Muscle layer of duodenum (tissue), 2 donors: ENCODE measurements around the gene RRP15.

Source experiments
- H3K27ac ChIP-seq: one replicate; pipeline ENCODE4 v1.7.0; 2013; ENCODE audit warnings: mild to moderate bottlenecking, low read length
- H3K27me3 ChIP-seq: one replicate; pipeline ENCODE4 v1.7.0; 2013; ENCODE audit warnings: low read depth, mild to moderate bottlenecking, control low read depth, low read length
- H3K36me3 ChIP-seq, 2 donors: one replicate each; pipeline ENCODE4 v1.7.0; 2013; ENCODE audit warnings: low read length in 2 of 2, control low read depth in 1 of 2, mild to moderate bottlenecking in 1 of 2; ENCODE audit not compliant: insufficient read depth in 2 of 2, control insufficient read depth in 1 of 2
- H3K4me1 ChIP-seq, 2 donors: one replicate each; pipeline ENCODE4 v1.7.0; 2013; ENCODE audit warnings: low read length in 2 of 2, mild to moderate bottlenecking in 2 of 2, control low read depth in 1 of 2, moderate library complexity in 1 of 2; ENCODE audit not compliant: insufficient read depth in 2 of 2, control insufficient read depth in 1 of 2
- H3K4me3 ChIP-seq, 2 donors: one replicate each; pipeline ENCODE4 v1.7.0; 2013; ENCODE audit warnings: low read length in 2 of 2, low read depth in 1 of 2, mild to moderate bottlenecking in 1 of 2
- H3K9me3 ChIP-seq, 2 donors: one replicate each; pipeline ENCODE4 v1.7.0; 2013; ENCODE audit warnings: low read length in 2 of 2, control low read depth in 1 of 2, mild to moderate bottlenecking in 1 of 2; ENCODE audit not compliant: control insufficient read depth in 1 of 2
- donor health status: healthy.

Gene RRP15

GRCh38 chr1:218262259-218262658 is 22.8 kb upstream of the RRP15 start:
- H3K27ac ChIP-seq: no peak overlapping the region
- H3K36me3 ChIP-seq: no peaks in the 10 kb centered on the region
- H3K27me3 ChIP-seq: no peaks in the 10 kb centered on the region
- H3K4me1 ChIP-seq: no peaks in the 10 kb centered on the region
- peaks cover 0 to 10% of the 10 kb centered on the region in 2 donors for H3K9me3 ChIP-seq
- no peak overlapping the region for H3K4me3 ChIP-seq

- Histone ChIP-seq H3K27ac (no peak overlapping the region), H3K4me3 (no peak overlapping the region), H3K9me3 (no peaks in the 10 kb centered on the region), H3K4me1 (no peaks in the 10 kb centered on the region), H3K27me3 (no peaks in the 10 kb centered on the region), H3K36me3 (no peaks in the 10 kb centered on the region)
These were observed 18.7 kb upstream of the RRP15 start for GRCh38 chr1:218266356-218266755.

GRCh38 chr1:218272366-218272765 is 12.7 kb upstream of the RRP15 start:
- H3K9me3 ChIP-seq: no peaks in the 10 kb centered on the region
- H3K27me3 ChIP-seq: no peaks in the 10 kb centered on the region
- no peak overlapping the region for H3K4me3 ChIP-seq
- no peaks in the 10 kb centered on the region for H3K4me1 ChIP-seq
- no peaks in the 10 kb centered on the region for H3K36me3 ChIP-seq
- H3K27ac ChIP-seq: no peak overlapping the region

- Histone ChIP-seq H3K9me3 (no peaks in the 10 kb centered on the region), H3K27ac (no peak overlapping the region), H3K27me3 (no peaks in the 10 kb centered on the region), H3K4me3 (no peak overlapping the region), H3K4me1 (no peaks in the 10 kb centered on the region), H3K36me3 (no peaks in the 10 kb centered on the region)
These were observed 11.2 kb upstream of the RRP15 start for GRCh38 chr1:218273762-218274479.

GRCh38 chr1:218274511-218274910 is 10.6 kb upstream of the RRP15 start:
- Histone ChIP-seq H3K9me3 (no peaks in the 10 kb centered on the region), H3K4me3 (no peak overlapping the region), H3K27ac (no peak overlapping the region), H3K27me3 (no peaks in the 10 kb centered on the region), H3K4me1 (no peaks in the 10 kb centered on the region), H3K36me3 (no peaks in the 10 kb centered on the region)

- Histone ChIP-seq H3K27ac (no peak overlapping the region), H3K4me3 (no peak overlapping the region), H3K36me3 (no peaks in the 10 kb centered on the region), H3K4me1 (no peaks in the 10 kb centered on the region), H3K9me3 (no peaks in the 10 kb centered on the region), H3K27me3 (no peaks in the 10 kb centered on the region)
These were observed 9.3 kb upstream of the RRP15 start for GRCh38 chr1:218275823-218276222.

- H3K36me3 ChIP-seq: no peaks in the 10 kb centered on the region
- H3K27me3 ChIP-seq: no peaks in the 10 kb centered on the region
These were observed 3.8 kb upstream of the RRP15 start for GRCh38 chr1:218281285-218281684.

GRCh38 chr1:218284377-218284916 is 646 bp upstream of the RRP15 start:
- Histone ChIP-seq H3K36me3 (no peaks in the 10 kb centered on the region), H3K9me3 (peaks cover 0 to 5% of the 10 kb centered on the region in 2 donors), H3K27ac (peak overlapping the region; percentile 60), H3K27me3 (no peaks in the 10 kb centered on the region), H3K4me1 (peaks cover 7 to 23% of the 10 kb centered on the region in 2 donors), H3K4me3 (peak overlapping the region; percentile 98 to 99)

More at GRCh38 chr1:218281285-218281684, 3.8 kb upstream of the RRP15 start:
- Histone ChIP-seq H3K4me1 (peaks cover 6% of the 10 kb centered on the region in 2 donors), H3K27ac (no peak overlapping the region), H3K4me3 (no peak overlapping the region), H3K9me3 (peaks cover 0 to 5% of the 10 kb centered on the region in 2 donors)

- H3K27ac ChIP-seq: no peak overlapping the region
- no peaks in the 10 kb centered on the region for H3K9me3 ChIP-seq
- peaks cover 0 to 4% of the 10 kb centered on the region in 2 donors for H3K4me1 ChIP-seq
- no peaks in the 10 kb centered on the region for H3K27me3 ChIP-seq
- peaks cover 5 to 8% of the 10 kb centered on the region in 2 donors for H3K36me3 ChIP-seq
- H3K4me3 ChIP-seq: no peak overlapping the region
These were observed 7.4 kb downstream of the RRP15 start for GRCh38 chr1:218292515-218292914.

- H3K4me1 ChIP-seq: no peaks in the 10 kb centered on the region
These were observed 9.5 kb downstream of the RRP15 start for GRCh38 chr1:218294546-218294945.

GRCh38 chr1:218296162-218296561 is 11.1 kb downstream of the RRP15 start:
- no peaks in the 10 kb centered on the region for H3K4me1 ChIP-seq
- H3K4me3 ChIP-seq: no peak overlapping the region
- no peaks in the 10 kb centered on the region for H3K9me3 ChIP-seq
- no peak overlapping the region for H3K27ac ChIP-seq
- H3K27me3 ChIP-seq: no peaks in the 10 kb centered on the region
- peaks cover 5 to 8% of the 10 kb centered on the region in 2 donors for H3K36me3 ChIP-seq

More at GRCh38 chr1:218294546-218294945, 9.5 kb downstream of the RRP15 start:
- Histone ChIP-seq H3K36me3 (peaks cover 5 to 8% of the 10 kb centered on the region in 2 donors), H3K4me3 (no peak overlapping the region), H3K27me3 (no peaks in the 10 kb centered on the region), H3K9me3 (no peaks in the 10 kb centered on the region), H3K27ac (no peak overlapping the region)
